ENCODE measurements around the gene NDUFV1.

Gene NDUFV1

DNA sequence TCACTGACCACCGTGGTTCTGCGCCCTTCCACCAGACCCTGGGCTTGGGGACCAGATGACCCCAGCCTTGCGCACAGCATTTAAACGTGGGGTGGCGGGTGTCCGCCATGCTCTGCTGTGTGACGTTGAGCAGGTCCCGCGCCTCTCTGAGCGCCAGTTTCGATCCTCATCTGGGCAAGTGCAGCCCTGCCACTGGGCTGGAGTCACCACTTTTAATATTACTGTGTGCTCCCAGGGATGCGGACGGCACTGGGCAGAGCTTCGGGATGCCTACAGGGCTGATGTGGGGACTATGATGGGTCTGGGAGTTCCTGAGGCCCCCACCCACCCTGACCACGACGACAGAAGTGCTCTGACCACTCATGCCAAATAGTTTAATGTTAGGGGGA lies 24.2 kb downstream of the NDUFV1 start:
- DNase-seq (ENCODE audit: low spot score), result no peak
- TF ChIP-seq, protein P1, sequence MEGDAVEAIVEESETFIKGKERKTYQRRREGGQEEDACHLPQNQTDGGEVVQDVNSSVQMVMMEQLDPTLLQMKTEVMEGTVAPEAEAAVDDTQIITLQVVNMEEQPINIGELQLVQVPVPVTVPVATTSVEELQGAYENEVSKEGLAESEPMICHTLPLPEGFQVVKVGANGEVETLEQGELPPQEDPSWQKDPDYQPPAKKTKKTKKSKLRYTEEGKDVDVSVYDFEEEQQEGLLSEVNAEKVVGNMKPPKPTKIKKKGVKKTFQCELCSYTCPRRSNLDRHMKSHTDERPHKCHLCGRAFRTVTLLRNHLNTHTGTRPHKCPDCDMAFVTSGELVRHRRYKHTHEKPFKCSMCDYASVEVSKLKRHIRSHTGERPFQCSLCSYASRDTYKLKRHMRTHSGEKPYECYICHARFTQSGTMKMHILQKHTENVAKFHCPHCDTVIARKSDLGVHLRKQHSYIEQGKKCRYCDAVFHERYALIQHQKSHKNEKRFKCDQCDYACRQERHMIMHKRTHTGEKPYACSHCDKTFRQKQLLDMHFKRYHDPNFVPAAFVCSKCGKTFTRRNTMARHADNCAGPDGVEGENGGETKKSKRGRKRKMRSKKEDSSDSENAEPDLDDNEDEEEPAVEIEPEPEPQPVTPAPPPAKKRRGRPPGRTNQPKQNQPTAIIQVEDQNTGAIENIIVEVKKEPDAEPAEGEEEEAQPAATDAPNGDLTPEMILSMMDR (IDR thresholded peaks at IDR 0.05; ENCODE audit: extremely low read depth, missing control alignments), result no peak

DNA sequence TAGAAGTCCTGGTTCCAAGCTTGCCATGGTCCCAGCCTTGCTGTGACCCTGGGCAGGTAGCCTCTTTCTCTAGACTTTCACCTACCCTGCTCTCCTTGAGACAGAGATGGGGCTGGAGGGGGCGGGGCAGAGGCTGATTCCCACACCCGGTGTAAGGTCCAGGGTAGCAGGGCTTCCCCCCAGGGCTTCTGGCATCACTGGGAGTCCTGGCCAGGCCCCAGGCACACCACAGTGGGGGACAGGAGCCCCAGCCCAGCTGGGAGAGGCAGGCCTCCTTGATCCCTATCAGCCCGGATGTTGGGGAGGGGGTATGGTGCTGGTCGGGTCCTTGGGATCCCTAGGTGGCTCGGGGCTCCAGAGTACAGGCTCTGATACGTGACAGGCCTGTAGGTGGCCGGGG lies 24.7 kb downstream of the NDUFV1 start:
- TF ChIP-seq, protein P1 (IDR thresholded peaks at IDR 0.05; ENCODE audit: extremely low read depth, missing control alignments), result no peak
- no peak for DNase-seq (ENCODE audit: low spot score)

DNA sequence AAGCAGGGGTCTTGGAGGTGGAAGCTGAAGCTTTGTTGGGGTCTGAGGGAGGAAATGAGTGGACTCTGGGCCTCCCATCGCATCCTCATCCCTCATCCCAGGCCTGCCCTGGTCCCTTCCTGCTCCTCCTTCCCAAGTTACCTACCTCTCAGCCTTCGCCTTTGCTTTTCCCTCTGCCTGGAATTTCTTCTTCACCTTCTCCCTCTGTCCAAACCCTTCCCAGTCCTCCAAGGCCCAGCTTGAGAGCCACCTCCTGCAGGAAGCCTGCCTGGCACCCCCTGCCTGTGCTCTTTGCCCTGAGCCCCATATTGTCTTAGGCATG lies 25.1 kb downstream of the NDUFV1 start:
- no peak for DNase-seq (ENCODE audit: low spot score)
- TF ChIP-seq, protein P1 (IDR thresholded peaks at IDR 0.05; ENCODE audit: extremely low read depth, missing control alignments), result no peak

DNA sequence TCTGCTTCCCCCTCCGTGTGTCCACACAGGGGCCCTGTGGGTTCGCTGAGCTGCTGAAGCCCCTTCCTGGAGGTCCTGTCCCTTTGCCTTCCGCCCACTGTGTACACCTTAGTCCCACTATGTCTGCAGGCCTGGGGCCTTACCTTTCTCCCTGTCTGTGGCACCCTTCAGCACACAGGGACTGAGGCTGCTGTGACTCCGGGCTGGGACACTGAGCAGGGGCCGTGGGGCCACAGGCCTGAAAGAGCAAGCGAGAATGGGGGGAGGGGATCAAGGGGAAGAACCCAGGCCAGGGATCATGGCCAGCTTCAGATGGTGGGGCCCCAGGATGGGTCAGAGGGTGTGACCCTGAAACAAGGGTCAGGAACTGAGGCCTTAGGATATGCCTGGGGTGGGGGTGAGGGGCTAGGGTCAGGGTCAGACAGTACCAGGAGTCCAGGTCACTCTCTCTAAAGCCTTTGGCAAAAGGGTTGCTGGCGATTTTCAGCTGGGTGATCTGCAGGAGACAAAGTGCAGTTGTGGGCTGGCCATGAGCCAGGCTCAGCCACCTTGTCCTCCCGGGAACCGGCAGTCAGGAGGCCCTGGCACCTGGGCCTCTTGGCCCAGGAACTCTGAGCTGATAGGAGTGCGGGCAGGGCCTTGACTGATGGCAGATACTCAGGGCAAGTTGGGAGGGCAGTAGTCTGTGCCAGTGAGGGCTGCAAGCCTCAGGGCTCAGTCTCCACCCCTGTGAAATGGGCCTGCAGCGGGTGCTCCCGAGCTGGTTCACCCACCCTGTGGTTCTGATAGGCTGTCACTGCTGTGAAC lies 25.6 kb downstream of the NDUFV1 start:
- TF ChIP-seq, protein P1 (IDR thresholded peaks at IDR 0.05; ENCODE audit: extremely low read depth, missing control alignments), result no peak
- DNase-seq (ENCODE audit: low spot score), result no peak

DNA sequence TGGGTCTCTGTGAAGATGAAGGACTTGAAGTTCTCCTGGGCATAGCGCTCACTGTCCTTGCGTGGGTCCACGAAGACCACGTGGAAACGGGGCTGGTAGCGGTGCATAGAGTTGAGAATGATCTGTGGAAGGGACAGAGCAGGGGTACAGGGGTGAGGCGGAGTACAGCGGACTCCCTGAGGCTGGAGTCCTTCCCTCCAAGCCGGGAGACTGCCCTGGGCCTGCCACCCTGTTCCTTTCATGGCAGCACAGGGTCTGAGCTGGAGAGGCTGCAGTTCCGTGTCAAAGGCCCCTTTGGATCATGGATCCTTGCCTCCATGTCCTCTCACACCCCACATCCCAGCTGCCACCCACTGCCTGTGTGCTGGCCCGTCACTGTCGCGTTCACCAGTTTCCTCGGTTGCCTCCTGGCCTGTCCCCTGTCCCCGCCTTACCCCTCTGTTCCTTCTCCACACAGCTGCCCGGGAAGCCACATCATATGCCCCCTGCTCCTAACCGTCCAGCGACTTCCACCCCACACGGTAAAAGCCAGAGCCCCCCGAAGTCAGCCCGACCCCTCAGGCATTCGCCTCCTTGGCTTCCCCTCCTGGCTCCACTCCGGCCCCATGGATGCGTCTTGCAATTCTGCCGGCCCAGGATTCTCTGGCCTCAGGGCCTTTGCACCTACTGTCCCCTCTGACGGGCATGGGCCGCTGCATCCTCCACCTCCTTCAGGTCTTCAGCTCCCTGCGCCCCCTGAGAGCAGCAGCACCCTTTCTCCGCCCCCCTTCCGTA lies 26.4 kb downstream of the NDUFV1 start:
- TF ChIP-seq, protein P1 (IDR thresholded peaks at IDR 0.05; ENCODE audit: extremely low read depth, missing control alignments), result no peak
- DNase-seq (ENCODE audit: low spot score), result no peak

DNA sequence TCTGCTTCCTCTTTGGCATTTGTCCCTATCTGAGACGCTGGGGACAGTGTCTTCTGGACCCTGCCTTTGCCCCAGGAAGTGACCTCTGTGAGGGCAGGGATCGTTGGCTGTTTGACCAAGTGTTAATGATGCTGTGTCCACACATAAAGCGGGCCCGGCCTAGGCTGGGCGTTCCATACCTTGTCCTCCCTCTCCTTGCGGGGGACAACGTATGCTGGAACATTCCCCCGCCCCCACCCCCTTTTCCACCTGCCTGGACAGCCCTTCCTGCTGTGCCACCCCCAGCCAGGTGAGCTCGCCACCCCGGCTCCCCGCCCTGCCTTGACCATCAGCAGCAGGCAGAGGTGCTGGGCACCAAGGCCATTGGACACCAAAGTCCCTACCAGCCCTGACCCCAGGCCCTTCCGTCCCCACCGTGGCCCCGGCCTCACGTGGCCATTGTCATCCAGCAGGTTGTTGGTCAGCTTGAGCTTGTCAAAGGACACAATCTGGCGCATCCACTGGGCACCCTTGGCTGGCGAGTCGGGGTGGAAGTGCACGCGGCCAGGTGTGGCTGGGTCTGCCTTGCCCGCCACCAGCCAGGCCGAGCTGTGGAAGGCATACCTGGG lies 27.1 kb downstream of the NDUFV1 start:
- TF ChIP-seq, protein P1 (IDR thresholded peaks at IDR 0.05; ENCODE audit: extremely low read depth, missing control alignments), result no peak
- DNase-seq (ENCODE audit: low spot score), result no peak
